Panc1 (cell line): Measurements from ENCODE around the gene ZFR2. TPM values are rescaled to one million over a fixed set of nuclear protein-coding genes. Genes with fewer than 3 reads are reported as not detected.

Experiments used
- ATAC-seq: fragments of 200-7000 bp; cut with Tn5 transposase; 2 replicates; pipeline ENCODE4 v1.9.1; 2020; ENCODE audit warnings: mild to moderate bottlenecking, moderate library complexity
- BruUV-seq: library from RNA; stranded (reverse); fragments of 400-500 nt; replicated peaks from 2 replicates; lab custom pipeline; 2021; lab: Mats Ljungman, UMichigan
- CTCF ChIA-PET: fragments of 300-600 bp; sonication (Branson Sonifier 250); formaldehyde crosslinking; loops from one replicate; lab custom pipeline; 2022; ENCODE audit warnings: antibody characterized with exemption; lab: Charles Lee
- POLR2A ChIA-PET: fragments of 300-600 bp; sonication (Branson Sonifier 250); formaldehyde crosslinking; loops from one replicate; lab custom pipeline; 2022; ENCODE audit warnings: antibody characterized with exemption; lab: Charles Lee
- DNase-seq: peaks from one replicate; pipeline ENCODE4 v3.0.0-alpha.2; 2010; ENCODE audit warnings: low read depth, low spot score
- H3K27ac ChIP-seq: 2 replicates; pipeline ENCODE4 v1.5.1; 2011; ENCODE audit warnings: mild to moderate bottlenecking, low read length, inconsistent platforms
- H3K27me3 ChIP-seq: fragments of 200-500 bp; sonication (Bioruptor generic); 2 replicates; pipeline ENCODE4 v1.6.0; 2014; ENCODE audit warnings: low read length, inconsistent platforms; ENCODE audit not compliant: control insufficient read depth, insufficient read depth
- H3K36me3 ChIP-seq: fragments of 200-500 bp; sonication (Bioruptor generic); 2 replicates; pipeline ENCODE4 v1.5.1; 2014; ENCODE audit warnings: inconsistent platforms, mild to moderate bottlenecking, low read length, moderate library complexity; ENCODE audit not compliant: control insufficient read depth, insufficient read depth
- H3K4me1 ChIP-seq: 2 replicates; pipeline ENCODE4 v1.5.1; 2011; ENCODE audit warnings: inconsistent platforms, mild to moderate bottlenecking, low read length, moderate library complexity; ENCODE audit not compliant: control insufficient read depth, insufficient read depth
- H3K4me3 ChIP-seq, 2 experiments: 2 replicates each; pipeline ENCODE4 v1.5.1; 2011 to 2012; ENCODE audit warnings: low read depth in 2 of 2, low read length in 2 of 2, mild to moderate bottlenecking in 2 of 2, inconsistent platforms in 1 of 2, moderate library complexity in 1 of 2
- H3K9me3 ChIP-seq: fragments of 200-500 bp; sonication (Bioruptor generic); 2 replicates; pipeline ENCODE4 v1.5.1; 2014; ENCODE audit warnings: low read depth, mild to moderate bottlenecking, inconsistent platforms, low read length, moderate library complexity; ENCODE audit not compliant: control insufficient read depth, insufficient read depth
- POLR2AphosphoS5 ChIP-seq: IDR thresholded peaks from 2 replicates; pipeline ENCODE4 v1.6.1; 2012; ENCODE audit warnings: mild to moderate bottlenecking, low read depth, low read length, moderate library complexity
- SIN3A ChIP-seq: IDR thresholded peaks from 2 replicates; pipeline ENCODE4 v1.6.1; 2012; ENCODE audit warnings: low read depth, mild to moderate bottlenecking, low read length, moderate library complexity, borderline replicate concordance; ENCODE audit not compliant: insufficient read depth
- TCF7L2 ChIP-seq: IDR thresholded peaks from 2 replicates; pipeline ENCODE4 v1.6.1; 2011; ENCODE audit warnings: mild to moderate bottlenecking, low read depth, low read length, inconsistent platforms
- in situ Hi-C: cut with HindIII; loops from 2 replicates; pipeline ENCODE4 v1.10.0; 2016; ENCODE audit warnings: low sequenced_read_pairs, low pct_unique_long_range_greater_than_20kb
- intact Hi-C: fragments of 100-400 bp; cut with micrococcal nuclease; formaldehyde crosslinking; loops from one replicate; pipeline ENCODE4 v1.10.0; 2022; ENCODE audit not compliant: unreplicated experiment
- total RNA-seq: library from RNA; stranded (reverse); gene quantifications from one replicate; pipeline ENCODE4 v1.2.1, GENCODE V29; 2021; ENCODE audit not compliant: unreplicated experiment
- TF ChIP-seq, protein P1 (sequence below), 2 experiments: IDR thresholded peaks; 2 replicates each; pipeline ENCODE4 v1.6.1; 2011 to 2012; ENCODE audit warnings: low read depth in 2 of 2, control low read depth in 1 of 2, low read length in 1 of 2, mild to moderate bottlenecking in 1 of 2, moderate library complexity in 1 of 2; ENCODE audit not compliant: insufficient read depth in 1 of 2
- TF ChIP-seq, protein P2 (sequence below): fragments of 450-650 bp; IDR thresholded peaks from 2 replicates; pipeline ENCODE4 v1.5.1; 2017; ENCODE audit warnings: mild to moderate bottlenecking

ZFR2 gene
- total RNA-seq, 1 experiment from 2014 or later: 0.74 TPM

DNA sequence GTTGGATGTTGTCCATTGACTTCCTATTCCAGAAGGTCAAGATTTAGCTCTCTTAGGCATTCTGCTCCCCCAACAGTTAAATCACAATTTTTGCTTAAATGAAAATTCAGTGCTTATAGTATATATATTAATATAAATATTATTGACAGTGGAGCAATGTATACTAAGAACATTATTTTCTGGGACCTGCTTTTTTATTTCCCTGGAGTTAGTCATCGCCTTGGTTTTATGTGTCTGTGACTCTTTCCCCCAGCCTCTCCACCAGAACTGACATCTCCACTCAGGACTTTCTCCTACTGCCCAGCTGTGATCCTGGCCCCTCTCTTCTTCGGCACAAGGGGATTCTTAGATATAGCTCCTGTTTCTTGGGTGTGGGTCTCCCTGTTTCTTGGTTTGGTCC lies 72.5 kb downstream of the ZFR2 start:
- Histone ChIP-seq H3K9me3 (no peaks in the 10 kb centered on the region), H3K4me3 (no peak overlapping the region), H3K27me3 (no peaks in the 10 kb centered on the region), H3K27ac (no peak overlapping the region), H3K4me1 (no peaks in the 10 kb centered on the region), H3K36me3 (no peaks in the 10 kb centered on the region)
- no peak for ATAC-seq
- CTCF ChIA-PET: interaction anchor here (1.1 kb wide), 1 partner anchor 52 kb away, joined by 3 read pairs; no protein-coding TSS in a partner anchor
- no TSS peak for BruUV-seq
- DNase-seq: no peak
- in situ Hi-C loops (no loop called here), intact Hi-C loops (no loop called here)
- POLR2A ChIA-PET: no interaction called here
- TF ChIP-seq, protein P1, sequence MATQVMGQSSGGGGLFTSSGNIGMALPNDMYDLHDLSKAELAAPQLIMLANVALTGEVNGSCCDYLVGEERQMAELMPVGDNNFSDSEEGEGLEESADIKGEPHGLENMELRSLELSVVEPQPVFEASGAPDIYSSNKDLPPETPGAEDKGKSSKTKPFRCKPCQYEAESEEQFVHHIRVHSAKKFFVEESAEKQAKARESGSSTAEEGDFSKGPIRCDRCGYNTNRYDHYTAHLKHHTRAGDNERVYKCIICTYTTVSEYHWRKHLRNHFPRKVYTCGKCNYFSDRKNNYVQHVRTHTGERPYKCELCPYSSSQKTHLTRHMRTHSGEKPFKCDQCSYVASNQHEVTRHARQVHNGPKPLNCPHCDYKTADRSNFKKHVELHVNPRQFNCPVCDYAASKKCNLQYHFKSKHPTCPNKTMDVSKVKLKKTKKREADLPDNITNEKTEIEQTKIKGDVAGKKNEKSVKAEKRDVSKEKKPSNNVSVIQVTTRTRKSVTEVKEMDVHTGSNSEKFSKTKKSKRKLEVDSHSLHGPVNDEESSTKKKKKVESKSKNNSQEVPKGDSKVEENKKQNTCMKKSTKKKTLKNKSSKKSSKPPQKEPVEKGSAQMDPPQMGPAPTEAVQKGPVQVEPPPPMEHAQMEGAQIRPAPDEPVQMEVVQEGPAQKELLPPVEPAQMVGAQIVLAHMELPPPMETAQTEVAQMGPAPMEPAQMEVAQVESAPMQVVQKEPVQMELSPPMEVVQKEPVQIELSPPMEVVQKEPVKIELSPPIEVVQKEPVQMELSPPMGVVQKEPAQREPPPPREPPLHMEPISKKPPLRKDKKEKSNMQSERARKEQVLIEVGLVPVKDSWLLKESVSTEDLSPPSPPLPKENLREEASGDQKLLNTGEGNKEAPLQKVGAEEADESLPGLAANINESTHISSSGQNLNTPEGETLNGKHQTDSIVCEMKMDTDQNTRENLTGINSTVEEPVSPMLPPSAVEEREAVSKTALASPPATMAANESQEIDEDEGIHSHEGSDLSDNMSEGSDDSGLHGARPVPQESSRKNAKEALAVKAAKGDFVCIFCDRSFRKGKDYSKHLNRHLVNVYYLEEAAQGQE (IDR thresholded peaks at IDR 0.05; ENCODE audit: insufficient read depth in 1 of 2, low read depth in 2 of 2, low read length in 1 of 2): no peak
- TF ChIP-seq, protein P2, sequence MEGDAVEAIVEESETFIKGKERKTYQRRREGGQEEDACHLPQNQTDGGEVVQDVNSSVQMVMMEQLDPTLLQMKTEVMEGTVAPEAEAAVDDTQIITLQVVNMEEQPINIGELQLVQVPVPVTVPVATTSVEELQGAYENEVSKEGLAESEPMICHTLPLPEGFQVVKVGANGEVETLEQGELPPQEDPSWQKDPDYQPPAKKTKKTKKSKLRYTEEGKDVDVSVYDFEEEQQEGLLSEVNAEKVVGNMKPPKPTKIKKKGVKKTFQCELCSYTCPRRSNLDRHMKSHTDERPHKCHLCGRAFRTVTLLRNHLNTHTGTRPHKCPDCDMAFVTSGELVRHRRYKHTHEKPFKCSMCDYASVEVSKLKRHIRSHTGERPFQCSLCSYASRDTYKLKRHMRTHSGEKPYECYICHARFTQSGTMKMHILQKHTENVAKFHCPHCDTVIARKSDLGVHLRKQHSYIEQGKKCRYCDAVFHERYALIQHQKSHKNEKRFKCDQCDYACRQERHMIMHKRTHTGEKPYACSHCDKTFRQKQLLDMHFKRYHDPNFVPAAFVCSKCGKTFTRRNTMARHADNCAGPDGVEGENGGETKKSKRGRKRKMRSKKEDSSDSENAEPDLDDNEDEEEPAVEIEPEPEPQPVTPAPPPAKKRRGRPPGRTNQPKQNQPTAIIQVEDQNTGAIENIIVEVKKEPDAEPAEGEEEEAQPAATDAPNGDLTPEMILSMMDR: no peak
- TF ChIP-seq TCF7L2 (no peak), POLR2AphosphoS5 (no peak)

DNA sequence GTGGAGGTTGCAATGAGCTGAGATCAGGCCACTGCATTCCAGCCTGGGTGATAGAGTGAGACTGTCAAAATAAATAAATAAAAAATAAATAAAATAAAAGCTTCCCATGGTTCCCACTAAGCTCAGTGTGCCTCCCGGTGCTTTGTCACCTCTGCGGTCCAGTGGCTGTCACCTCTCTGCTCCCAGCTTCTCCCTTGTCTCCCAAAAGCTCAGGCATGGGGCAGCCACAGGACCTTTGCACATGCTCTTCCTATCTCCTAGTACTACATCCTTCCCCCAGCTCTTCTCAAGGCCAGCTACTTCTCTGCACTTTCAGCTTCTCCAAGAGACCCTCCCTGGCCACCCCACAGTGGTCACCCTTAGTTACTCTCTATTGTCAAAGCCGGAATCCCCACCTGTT lies 75.0 kb downstream of the ZFR2 start:
- no peak for ATAC-seq
- intact Hi-C loops: no loop called here
- H3K27ac ChIP-seq: no peak overlapping the region
- in situ Hi-C loops: no loop called here
- BruUV-seq: no TSS peak
- no peaks in the 10 kb centered on the region for H3K9me3 ChIP-seq
- H3K27me3 ChIP-seq: no peaks in the 10 kb centered on the region
- H3K4me1 ChIP-seq: no peaks in the 10 kb centered on the region
- H3K36me3 ChIP-seq: no peaks in the 10 kb centered on the region
- ChIA-PET CTCF (interaction anchor here (0.6 kb wide), 1 partner anchor 495 kb away, joined by 3 read pairs; no protein-coding TSS in a partner anchor), POLR2A (interaction anchor here (0.7 kb wide), 1 partner anchor 9 kb away, joined by 4 read pairs; no protein-coding TSS in a partner anchor)
- TF ChIP-seq SIN3A (no peak), POLR2AphosphoS5 (no peak), TCF7L2 (no peak)
- TF ChIP-seq, protein P1 (IDR thresholded peaks at IDR 0.05; ENCODE audit: insufficient read depth in 1 of 2, low read depth in 2 of 2, low read length in 1 of 2): no peak
- TF ChIP-seq, protein P2: no peak
- no peak overlapping the region for H3K4me3 ChIP-seq
- no peak for DNase-seq
